GM21390 (cell line): ENCODE measurements around the gene GYPE.
"Not testable (repeated sequence)": the region's sequence is repeated elsewhere in the genome, so short reads cannot be mapped to it uniquely, and the experiment has no call there.

Source experiments
- ATAC-seq: cut with Tn5 transposase; IDR thresholded peaks from one replicate; pipeline ENCODE4 v1.9.1; 2021; ENCODE audit not compliant: unreplicated experiment

GYPE gene

GRCh38 chr4:143870523-143871268 lies 34.7 kb downstream of the GYPE start:
- ATAC-seq = not testable (repeated sequence)

GRCh38 chr4:143869925-143870324 lies 35.4 kb downstream of the GYPE start:
- not testable (repeated sequence) for ATAC-seq

- not testable (repeated sequence) for ATAC-seq
Observed at GRCh38 chr4:143862716-143863115, 42.6 kb downstream of the GYPE start.

- ATAC-seq = no peak
Observed at GRCh38 chr4:143858456-143858855, 46.9 kb downstream of the GYPE start.

- ATAC-seq = not testable (repeated sequence)
Observed at GRCh38 chr4:143857391-143858336, 47.7 kb downstream of the GYPE start.

GRCh38 chr4:143856017-143856557 lies 49.3 kb downstream of the GYPE start:
- not testable (repeated sequence) for ATAC-seq

GRCh38 chr4:143854645-143855044 lies 50.7 kb downstream of the GYPE start:
- ATAC-seq = not testable (repeated sequence)

GRCh38 chr4:143849296-143849695 lies 56.1 kb downstream of the GYPE start:
- ATAC-seq = not testable (repeated sequence)

- not testable (repeated sequence) for ATAC-seq
Observed at GRCh38 chr4:143843506-143843832, 61.9 kb downstream of the GYPE start.

GRCh38 chr4:143842624-143843505 lies 62.5 kb downstream of the GYPE start:
- ATAC-seq = not testable (repeated sequence)

GRCh38 chr4:143839413-143839812 lies 65.9 kb downstream of the GYPE start:
- ATAC-seq = not testable (repeated sequence)

GRCh38 chr4:143834196-143834595 lies 71.2 kb downstream of the GYPE start:
- ATAC-seq = not testable (repeated sequence)

GRCh38 chr4:143833676-143834075 lies 71.7 kb downstream of the GYPE start:
- not testable (repeated sequence) for ATAC-seq

GRCh38 chr4:143830576-143830975 lies 74.8 kb downstream of the GYPE start:
- not testable (repeated sequence) for ATAC-seq

- ATAC-seq = not testable (repeated sequence)
Observed at GRCh38 chr4:143829239-143829620, 76.1 kb downstream of the GYPE start.
